Common myeloid progenitor, CD34-positive (primary cell): ENCODE measurements around the gene C2CD3.
"Not testable (repeated sequence)": the region's sequence is repeated elsewhere in the genome, so short reads cannot be mapped to it uniquely, and the experiment has no call there.

ENCODE experiments used
- CTCF ChIA-PET: fragments of 350-600 bp; sonication (Branson Sonifier 250); formaldehyde crosslinking; loops from one replicate; lab custom pipeline; 2021; ENCODE audit warnings: antibody characterized with exemption; lab: Charles Lee
- POLR2A ChIA-PET: fragments of 350-600 bp; sonication (Branson Sonifier 250); formaldehyde crosslinking; loops from one replicate; lab custom pipeline; 2021; ENCODE audit warnings: antibody characterized with exemption; lab: Charles Lee
- DNase-seq, 3 donors: peaks; one replicate each; pipeline versions ENCODE4 v3.0.0 to v3.0.0-alpha.2; 2013
- H3K27ac ChIP-seq, 2 experiments: 1 replicate in 1 of 2; 2 replicates in 1 of 2; pipeline ENCODE4 v1.7.0; 2013; ENCODE audit warnings: inconsistent platforms in 2 of 2, low read length in 2 of 2, mild to moderate bottlenecking in 2 of 2, low read depth in 1 of 2, moderate library complexity in 1 of 2; ENCODE audit not compliant: severe bottlenecking in 2 of 2, insufficient read depth in 1 of 2, poor library complexity in 1 of 2
- H3K27me3 ChIP-seq, 5 experiments: replicated peaks in 2 of 5; 1 replicate in 3 of 5; 2 replicates in 2 of 5; pipeline versions ENCODE4 v1.6.1 to v1.7.0; 2013; ENCODE audit warnings: low read length in 4 of 5, mild to moderate bottlenecking in 2 of 5, moderate library complexity in 2 of 5, inconsistent platforms in 1 of 5; ENCODE audit not compliant: insufficient read depth in 5 of 5, control insufficient read depth in 4 of 5
- H3K36me3 ChIP-seq, 4 experiments: 1 replicate in 2 of 4; 2 replicates in 2 of 4; pipeline versions ENCODE4 v1.6.1 to v1.7.0; 2013; ENCODE audit warnings: low read length in 3 of 4, control low read depth in 1 of 4, mild to moderate bottlenecking in 1 of 4; ENCODE audit not compliant: control insufficient read depth in 4 of 4, insufficient read depth in 4 of 4
- H3K4me1 ChIP-seq, 4 experiments: 1 replicate in 3 of 4; 2 replicates in 1 of 4; pipeline versions ENCODE4 v1.6.1 to v1.7.1; 2013; ENCODE audit warnings: low read length in 3 of 4, mild to moderate bottlenecking in 3 of 4, control low read depth in 1 of 4, inconsistent platforms in 1 of 4, moderate library complexity in 1 of 4; ENCODE audit not compliant: control insufficient read depth in 4 of 4, insufficient read depth in 4 of 4; ENCODE audit errors: control extremely low read depth in 1 of 4
- H3K4me3 ChIP-seq, 7 experiments: 1 replicate in 4 of 7; 2 replicates in 3 of 7; pipeline versions ENCODE4 v1.5.1 to v1.7.0; 2013; ENCODE audit warnings: mild to moderate bottlenecking in 7 of 7, low read length in 6 of 7, moderate library complexity in 6 of 7, inconsistent platforms in 2 of 7, low read depth in 2 of 7, control low read depth in 1 of 7; ENCODE audit not compliant: insufficient read depth in 4 of 7, control insufficient read depth in 1 of 7; ENCODE audit errors: extremely low read depth in 1 of 7
- H3K9me3 ChIP-seq, 5 experiments: 1 replicate in 4 of 5; 2 replicates in 1 of 5; pipeline versions ENCODE4 v1.6.1 to v1.7.1; 2013; ENCODE audit warnings: low read length in 4 of 5, mild to moderate bottlenecking in 2 of 5, inconsistent platforms in 1 of 5, low read depth in 1 of 5, moderate library complexity in 1 of 5; ENCODE audit not compliant: control insufficient read depth in 4 of 5, insufficient read depth in 2 of 5; ENCODE audit errors: control extremely low read depth in 1 of 5
- WGBS: methylation state at CpG from one replicate; pipeline ENCODE4 v1.1.5; 2013; ENCODE audit not compliant: insufficient coverage; 5-methylcytosine and 5-hydroxymethylcytosine counted together

The C2CD3 gene

GRCh38 chr11:73995247-73995646 lies 175.6 kb downstream of the C2CD3 start:
- Histone ChIP-seq H3K27me3 (no peaks in the 10 kb centered on the region), H3K9me3 (no peaks in the 10 kb centered on the region), H3K4me1 (peaks cover 4 to 19% (median 10%) of the 10 kb centered on the region in 4 experiments), H3K4me3 (no peak overlapping the region), H3K36me3 (no peaks in the 10 kb centered on the region), H3K27ac (peak overlapping the region; percentile 85 to 90)
- ChIA-PET POLR2A (interaction anchor here (1.5 to 2.1 kb wide), 2 partner anchors 12 to 19 kb away, joined by 4 to 14 read pairs; partner anchors contain the start of gene UCP2), CTCF (interaction anchor here (0.6 to 1.2 kb wide), 4 partner anchors 11 to 587 kb away, joined by 3 to 5 read pairs (median 4); no protein-coding TSS in a partner anchor)
- peak; percentile 70 to 94 (median 91) for DNase-seq
- WGBS = no CpG with 5 or more reads among the region's 2 CpGs

- H3K4me1 ChIP-seq = peaks cover 4 to 19% (median 10%) of the 10 kb centered on the region in 4 experiments
- WGBS = 86% methylated on average over 1 of the region's 6 CpGs
- DNase-seq = no peak
- no peak overlapping the region for H3K27ac ChIP-seq
- no peak overlapping the region for H3K4me3 ChIP-seq
- POLR2A ChIA-PET = interaction anchor here (0.5 to 0.6 kb wide), 3 partner anchors 12 to 1907 kb away, joined by 3 read pairs; no protein-coding TSS in a partner anchor
- no peaks in the 10 kb centered on the region for H3K9me3 ChIP-seq
- no peaks in the 10 kb centered on the region for H3K36me3 ChIP-seq
- H3K27me3 ChIP-seq = no peaks in the 10 kb centered on the region
- CTCF ChIA-PET = interaction anchor here (0.9 to 1.9 kb wide), 2 partner anchors 11 kb away, joined by 3 to 4 read pairs; no protein-coding TSS in a partner anchor
Measured at GRCh38 chr11:73991471-73992006, 179.3 kb downstream of the C2CD3 start.

- WGBS = 100% methylated on average over 1 of the region's 2 CpGs
Measured at GRCh38 chr11:73990730-73991129, 180.1 kb downstream of the C2CD3 start.

GRCh38 chr11:73989156-73989555 lies 181.6 kb downstream of the C2CD3 start:
- Histone ChIP-seq H3K4me1 (peaks cover 0 to 7% (median 7%) of the 10 kb centered on the region in 4 experiments), H3K27me3 (no peaks in the 10 kb centered on the region), H3K9me3 (no peaks in the 10 kb centered on the region), H3K4me3 (no peak overlapping the region), H3K36me3 (no peaks in the 10 kb centered on the region), H3K27ac (no peak overlapping the region)
- ChIA-PET CTCF (no interaction called here), POLR2A (no interaction called here)
- WGBS = no CpG with 5 or more reads among the region's 6 CpGs
- DNase-seq = no peak

More at GRCh38 chr11:73990730-73991129, 180.1 kb downstream of the C2CD3 start:
- H3K36me3 ChIP-seq = no peaks in the 10 kb centered on the region
- ChIA-PET CTCF (interaction anchor here (1.9 kb wide), 1 partner anchor 12 kb away, joined by 4 read pairs; no protein-coding TSS in a partner anchor), POLR2A (interaction anchor here (0.6 kb wide), 1 partner anchor 25 kb away, joined by 3 read pairs; no protein-coding TSS in a partner anchor)
- no peak overlapping the region for H3K4me3 ChIP-seq
- H3K27ac ChIP-seq = no peak overlapping the region
- H3K4me1 ChIP-seq = peaks cover 4 to 15% (median 8%) of the 10 kb centered on the region in 4 experiments
- no peak for DNase-seq
- no peaks in the 10 kb centered on the region for H3K9me3 ChIP-seq
- no peaks in the 10 kb centered on the region for H3K27me3 ChIP-seq

GRCh38 chr11:73988227-73988626 lies 182.6 kb downstream of the C2CD3 start:
- WGBS = 96% methylated on average over 3 of the region's 7 CpGs
- ChIA-PET CTCF (interaction anchor here (1.2 to 1.8 kb wide), 2 partner anchors 16 to 22 kb away, joined by 3 to 5 read pairs; no protein-coding TSS in a partner anchor), POLR2A (no interaction called here)

GRCh38 chr11:73985661-73986060 lies 185.1 kb downstream of the C2CD3 start:
- H3K27me3 ChIP-seq, H3K4me3 ChIP-seq, H3K9me3 ChIP-seq, DNase-seq, POLR2A ChIA-PET, H3K27ac ChIP-seq: not testable (repeated sequence)
- 100% methylated on average over 4 of the region's 4 CpGs for WGBS
- CTCF ChIA-PET = interaction anchor here (1.0 kb wide), 1 partner anchor 34 kb away, joined by 3 read pairs; no protein-coding TSS in a partner anchor
- H3K36me3 ChIP-seq = peaks cover 0 to 10% (median 6%) of the 10 kb centered on the region in 4 experiments
- H3K4me1 ChIP-seq = peaks cover 9 to 36% (median 28%) of the 10 kb centered on the region in 4 experiments

More at GRCh38 chr11:73988227-73988626, 182.6 kb downstream of the C2CD3 start:
- no peaks in the 10 kb centered on the region for H3K36me3 ChIP-seq
- H3K4me3 ChIP-seq = no peak overlapping the region
- H3K27me3 ChIP-seq = no peaks in the 10 kb centered on the region
- no peak overlapping the region for H3K27ac ChIP-seq
- no peaks in the 10 kb centered on the region for H3K9me3 ChIP-seq
- DNase-seq = no peak
- H3K4me1 ChIP-seq = peaks cover 2 to 16% (median 16%) of the 10 kb centered on the region in 4 experiments
